Measurements from ENCODE around the gene RPUSD4.

- TF ChIP-seq CTCF (conservative IDR thresholded peaks at IDR 0.05; ENCODE audit: low read length) (no peak), EZH2phosphoT487 (IDR thresholded peaks at IDR 0.05; ENCODE audit: borderline replicate concordance) (no peak)
These were observed 45.7 kb downstream of the RPUSD4 start for GRCh38 chr11:126165757-126166156.

Measured in Loucy (cell line).